SIG-M5 treated with dmso at 0.1 percent for 504 hours (cell line): Measurements from ENCODE around the gene RMDN2.
A peak's percentile ranks its signal among the peaks of the same experiment; 100 is the strongest.
"Not testable (repeated sequence)": the region's sequence is repeated elsewhere in the genome, so short reads cannot be mapped to it uniquely, and the experiment has no call there.

Source experiments
- DNase-seq: peaks from one replicate; lab custom pipeline; 2025; ENCODE audit not compliant: unreplicated experiment; lab: John Stamatoyannopoulos, UW

Gene RMDN2

DNA sequence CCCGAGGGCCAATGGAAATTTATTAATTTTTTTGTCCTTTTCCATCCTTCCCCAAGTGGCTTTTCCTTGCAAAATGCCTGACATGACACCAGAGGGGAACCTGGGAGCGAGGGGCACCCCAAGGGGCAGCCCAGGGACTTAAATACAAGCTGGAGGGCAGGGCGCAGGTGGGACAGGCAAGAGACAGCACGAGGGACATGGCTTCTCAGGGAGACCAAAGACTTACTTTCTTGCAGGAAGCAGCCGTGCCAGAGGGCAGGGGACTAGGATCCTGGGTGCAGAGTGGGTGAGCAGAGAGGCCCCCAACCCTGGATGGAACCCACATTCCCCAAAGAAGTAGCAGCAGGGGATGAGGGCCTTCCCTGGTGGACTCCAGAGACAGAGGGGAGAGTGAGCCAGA, 5.3 kb downstream of the RMDN2 start:
- DNase-seq, result not testable (repeated sequence)

DNA sequence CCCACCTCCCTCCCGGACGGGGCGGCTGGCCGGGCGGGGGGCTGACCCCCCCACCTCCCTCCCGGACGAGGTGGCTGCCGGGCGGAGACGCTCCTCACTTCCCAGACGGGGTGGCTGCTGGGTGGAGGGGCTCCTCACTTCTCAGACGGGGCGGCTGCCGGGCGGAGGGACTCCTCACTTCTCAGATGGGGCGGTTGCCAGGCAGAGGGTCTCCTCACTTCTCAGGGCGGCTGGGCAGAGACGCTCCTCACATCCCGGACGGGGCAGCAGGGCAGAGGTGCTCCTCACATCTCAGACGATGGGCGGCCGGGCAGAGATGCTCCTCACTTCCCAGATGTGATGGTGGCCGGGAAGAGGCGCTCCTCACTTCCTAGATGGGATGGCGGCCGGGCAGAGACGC, 7.8 kb downstream of the RMDN2 start:
- DNase-seq, result not testable (repeated sequence)

DNA sequence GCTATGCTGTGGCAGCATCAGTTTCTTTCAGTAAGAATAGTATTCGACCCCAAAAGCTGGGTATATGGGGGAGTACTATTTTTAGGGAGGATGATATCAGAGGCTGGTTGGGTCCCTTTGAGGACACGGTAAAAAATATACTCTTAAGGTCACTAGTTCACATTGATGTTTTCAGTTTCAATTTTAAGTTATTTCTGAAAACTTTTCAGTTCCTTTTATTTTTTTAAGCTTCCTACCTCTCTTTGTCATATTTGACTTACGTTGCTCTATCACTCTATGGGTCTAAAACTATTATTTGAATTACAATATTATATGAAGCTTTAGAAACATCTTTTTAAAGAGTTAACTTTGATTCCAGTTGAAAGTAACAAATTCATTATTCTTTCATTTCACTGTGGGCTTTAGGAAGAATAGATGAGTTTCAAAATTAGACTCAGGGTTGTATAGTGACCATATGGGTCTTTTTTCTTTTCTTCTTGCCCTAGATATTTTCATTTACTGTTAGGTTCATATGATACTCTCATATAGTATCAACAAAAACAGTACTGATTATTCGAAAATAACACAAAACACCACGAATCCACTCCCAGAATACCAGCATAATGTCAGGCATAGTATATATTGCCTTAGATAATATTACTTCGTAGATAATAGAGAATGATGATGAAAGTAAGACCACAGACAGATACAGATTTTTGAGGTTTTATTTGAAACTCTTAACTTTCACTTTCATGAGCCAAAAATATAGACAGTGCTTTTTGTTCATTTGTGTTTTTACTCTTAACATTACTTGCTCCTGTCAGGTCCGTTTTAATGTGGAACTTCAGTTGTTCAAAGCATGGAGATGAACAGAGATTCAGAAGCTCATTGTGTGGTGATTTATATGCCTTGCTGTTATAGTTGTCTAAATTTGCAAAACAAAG, 9.8 kb downstream of the RMDN2 start:
- peak; percentile 62 for DNase-seq

DNA sequence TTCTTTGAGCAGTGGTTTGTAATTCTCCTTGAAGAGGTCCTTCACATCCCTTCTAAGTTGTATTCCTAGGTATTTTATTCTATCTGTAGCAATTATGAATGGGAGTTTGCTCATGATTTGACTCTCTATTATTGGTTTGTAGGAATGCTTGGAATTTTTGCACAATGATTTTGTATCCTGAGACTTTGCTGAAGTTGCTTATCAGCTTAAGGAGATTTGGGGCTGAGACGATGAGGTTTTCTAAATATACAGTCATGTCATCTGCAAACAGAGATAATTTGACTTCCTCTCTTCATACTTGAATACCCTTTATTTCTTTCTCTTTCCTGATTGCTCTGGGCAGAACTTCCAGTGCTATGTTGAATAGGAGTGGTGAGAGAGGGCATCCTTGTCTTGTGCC, 12.5 kb downstream of the RMDN2 start:
- not testable (repeated sequence) for DNase-seq

DNA sequence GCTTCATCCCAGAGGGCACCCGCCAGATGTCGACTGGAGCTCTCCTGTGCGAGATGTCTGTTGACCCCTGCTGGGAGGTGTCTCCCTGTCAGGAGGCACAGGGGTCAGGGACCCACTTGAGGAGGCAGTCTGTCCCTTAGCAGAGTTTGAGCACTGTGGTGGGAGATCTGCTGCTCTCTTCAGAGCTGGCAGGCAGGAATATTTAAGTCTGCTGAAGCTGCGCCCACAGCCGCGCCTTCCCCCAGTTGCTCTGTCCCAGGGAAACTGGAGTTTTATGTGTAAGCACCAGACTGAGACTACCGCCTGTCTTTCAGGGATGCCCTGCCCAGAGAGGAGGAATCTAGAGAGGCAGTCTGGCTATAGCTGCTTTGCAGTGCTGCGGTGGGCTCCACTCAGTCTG, 16.2 kb downstream of the RMDN2 start:
- DNase-seq, result not testable (repeated sequence)

DNA sequence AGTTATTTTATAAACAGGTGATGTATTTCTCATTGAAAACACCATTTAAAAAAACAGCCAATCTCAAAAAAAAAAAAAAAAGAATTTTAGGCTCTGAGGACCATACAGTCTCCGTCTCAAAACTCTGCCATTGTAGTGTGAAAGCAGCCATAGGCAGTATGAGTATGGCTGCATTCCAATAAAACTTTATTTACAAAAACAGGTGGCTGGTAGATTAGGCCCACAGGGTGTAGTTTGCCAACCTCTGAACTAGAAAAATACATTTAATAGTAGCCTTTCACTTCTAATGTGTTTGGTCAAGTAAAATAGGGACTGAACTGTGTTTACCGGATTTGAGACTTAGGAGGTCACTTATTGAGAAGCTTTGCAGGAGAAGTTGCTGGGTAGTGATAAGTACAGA, 19.2 kb downstream of the RMDN2 start:
- DNase-seq, result no peak

DNA sequence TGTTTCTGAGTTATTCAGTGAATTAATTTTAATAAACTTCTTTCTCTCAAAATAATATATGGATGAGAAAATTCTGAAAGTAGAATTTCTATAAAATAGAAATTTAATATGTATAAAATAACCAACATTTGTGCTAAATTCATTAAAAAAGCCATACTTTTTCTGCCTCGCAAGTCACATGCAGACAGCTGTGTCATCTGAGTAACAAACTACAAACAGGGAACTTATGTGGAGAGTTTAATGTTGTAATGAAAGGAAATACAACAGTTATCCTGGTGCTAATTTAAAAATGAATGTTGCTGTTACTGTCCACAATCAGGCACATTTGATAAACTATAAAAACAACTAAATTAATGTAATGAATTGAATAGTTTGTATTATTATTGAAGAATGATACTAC, 22.2 kb downstream of the RMDN2 start:
- no peak for DNase-seq

DNA sequence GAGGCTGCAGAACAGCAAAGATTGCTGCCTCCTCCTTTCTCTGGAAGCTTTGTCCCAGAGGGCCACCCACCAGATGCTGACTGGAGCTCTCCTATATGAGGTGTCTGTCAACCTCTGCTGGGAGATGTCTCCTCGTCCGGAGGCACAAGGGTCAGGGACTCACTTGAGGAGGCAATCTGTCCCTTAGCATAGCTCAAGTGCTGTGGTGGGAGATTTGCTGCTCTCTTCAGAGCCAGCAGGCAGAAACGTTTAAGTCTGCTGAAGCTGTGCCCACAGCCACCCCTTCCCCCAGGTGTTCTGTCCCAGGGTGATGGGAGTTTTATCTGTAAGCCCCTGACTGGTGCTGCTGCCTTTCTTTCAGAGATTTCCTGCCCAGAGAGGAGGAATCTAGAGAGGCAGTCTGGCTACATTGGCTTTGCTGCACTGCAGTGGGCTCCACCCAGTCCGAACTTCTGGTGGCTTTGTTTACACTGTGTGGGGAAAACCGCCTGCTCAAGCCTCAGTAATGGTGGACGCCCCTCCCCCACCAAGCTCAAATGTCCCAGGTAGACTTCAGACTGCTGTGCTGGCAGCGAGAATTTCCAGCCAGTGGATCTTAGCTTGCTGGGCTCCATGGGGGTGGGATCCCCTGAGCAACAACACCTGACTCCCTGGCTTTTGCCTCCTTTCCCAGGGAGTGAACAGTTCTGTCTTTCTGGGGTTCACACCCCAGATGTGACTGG, 37.1 kb downstream of the RMDN2 start:
- DNase-seq, result not testable (repeated sequence)

DNA sequence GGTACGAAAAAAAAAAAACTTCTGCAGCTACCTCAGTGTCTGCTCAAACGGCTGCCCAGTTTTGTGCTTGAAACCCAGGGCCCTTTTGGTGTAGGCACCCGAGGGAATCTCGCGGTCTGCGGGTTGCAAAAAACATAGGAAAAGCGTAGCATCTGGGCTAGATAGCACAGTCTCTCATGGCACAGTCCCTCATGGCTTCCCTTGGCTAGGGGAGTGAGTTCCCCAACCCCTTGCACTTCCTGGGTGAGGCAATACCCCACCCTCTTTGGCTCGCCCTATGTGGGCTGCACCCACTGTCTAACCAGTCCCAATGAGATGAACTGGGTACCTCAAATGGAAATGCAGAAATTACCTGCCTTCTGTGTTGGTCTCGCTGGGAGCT, 37.6 kb downstream of the RMDN2 start:
- DNase-seq, result not testable (repeated sequence)

DNA sequence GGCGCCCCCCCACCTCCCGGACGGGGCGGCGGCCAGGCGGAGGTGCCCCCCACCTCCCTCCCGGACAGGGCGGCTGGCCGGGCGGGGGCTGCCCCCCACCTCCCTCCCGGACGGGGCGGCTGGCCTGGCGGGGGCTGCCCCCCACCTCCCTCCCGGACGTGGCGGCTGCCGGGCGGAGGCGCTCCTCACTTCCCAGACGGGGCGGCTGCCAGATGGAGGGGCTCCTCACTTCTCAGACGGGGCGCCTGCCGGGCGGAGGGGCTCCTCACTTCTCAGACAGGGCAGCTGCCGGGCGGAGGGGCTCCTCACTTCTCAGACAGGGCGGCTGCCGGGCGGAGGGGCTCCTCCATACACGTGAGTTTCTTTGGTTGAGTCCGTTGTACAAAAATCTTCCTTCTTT, 38.8 kb downstream of the RMDN2 start:
- DNase-seq, result not testable (repeated sequence)

DNA sequence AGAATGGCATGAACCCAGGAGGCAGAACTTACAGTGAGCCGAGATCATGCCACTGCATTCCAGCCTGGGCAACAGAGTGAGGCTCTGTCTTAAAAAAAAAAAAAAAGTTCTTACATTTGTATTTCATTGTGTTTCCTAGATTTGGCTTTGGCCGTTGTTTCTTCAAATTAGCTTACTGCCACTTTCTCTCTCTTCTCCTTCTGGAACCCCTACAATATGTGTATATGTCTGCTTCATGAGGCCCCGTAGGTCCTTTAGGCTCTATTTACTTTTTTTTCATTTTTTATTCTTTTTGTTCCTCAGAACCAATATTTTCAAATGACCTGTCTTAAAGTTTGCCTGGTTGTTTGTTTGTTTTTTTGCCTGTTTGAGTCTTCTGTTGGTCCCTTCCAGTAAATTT, 41.2 kb downstream of the RMDN2 start:
- no peak for DNase-seq

DNA sequence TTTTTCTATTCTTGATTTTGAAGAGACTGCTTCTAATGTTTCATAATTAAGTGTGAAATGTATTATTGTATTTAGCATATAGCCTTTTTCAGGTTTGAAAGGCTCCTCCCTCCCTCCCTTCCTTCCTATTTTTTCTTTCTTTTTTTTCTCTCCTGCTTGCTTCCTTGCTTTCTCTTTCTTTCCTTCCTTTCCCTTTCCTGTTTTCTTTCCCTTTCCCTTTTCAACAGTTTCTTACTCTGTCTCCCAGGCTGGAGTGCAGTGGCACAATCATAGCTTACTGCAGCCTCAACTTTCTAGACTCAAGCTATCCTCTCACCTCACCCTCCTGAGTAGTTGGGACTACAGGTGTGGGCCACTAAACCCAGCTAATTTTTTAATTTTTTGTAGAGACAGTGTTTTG, 44.6 kb downstream of the RMDN2 start:
- no peak for DNase-seq

DNA sequence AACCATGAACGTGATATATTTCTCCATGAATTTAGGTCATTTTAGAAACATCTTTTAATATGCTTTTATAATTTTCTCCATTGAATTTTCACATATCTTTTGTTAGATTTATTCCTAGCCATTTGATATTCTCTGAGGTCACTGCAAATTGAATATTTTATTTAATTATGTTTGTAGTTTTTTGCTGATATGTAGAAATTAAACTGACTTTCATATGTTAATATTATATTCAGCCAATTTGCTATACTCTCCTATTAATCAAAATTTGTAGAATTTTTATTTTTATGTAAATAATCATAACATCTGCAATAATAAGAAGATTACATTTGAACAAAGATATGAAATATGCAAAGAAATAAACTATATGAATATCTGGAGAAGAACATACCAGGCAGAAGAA, 46.9 kb downstream of the RMDN2 start:
- no peak for DNase-seq

DNA sequence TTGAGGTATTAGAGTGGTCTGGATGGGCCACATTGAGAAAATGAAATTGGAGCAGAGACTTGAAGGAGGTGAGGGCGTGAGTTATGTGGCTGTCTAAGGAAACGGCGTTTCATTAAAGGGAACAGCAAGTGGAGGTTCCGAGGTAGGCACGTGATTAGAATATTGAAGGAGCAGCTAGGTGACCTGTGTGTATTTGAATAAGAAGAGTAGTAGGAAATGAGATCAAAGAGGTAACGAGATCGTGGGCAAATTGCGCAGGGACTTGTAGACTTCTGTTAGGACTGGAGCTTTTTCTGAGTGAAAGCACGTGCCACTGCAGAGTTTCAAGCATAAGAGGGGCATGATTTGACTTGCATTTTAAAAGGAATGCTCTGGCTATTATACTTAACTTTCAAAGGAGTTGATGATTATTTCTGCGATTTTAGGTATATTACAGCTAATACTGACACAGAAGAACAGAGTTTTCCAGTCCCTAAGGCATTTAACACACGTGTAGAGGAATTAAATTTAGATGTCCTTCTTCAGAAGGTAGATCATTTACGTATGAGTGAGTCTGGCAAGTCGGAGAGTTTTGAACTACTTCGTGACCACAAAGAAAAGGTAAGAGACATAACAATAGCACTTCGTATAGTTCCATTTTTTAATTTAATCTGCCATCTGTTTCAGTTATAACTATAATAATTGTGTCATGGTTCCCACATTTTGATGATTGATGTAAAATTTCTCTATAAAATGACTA, 48.7 kb downstream of the RMDN2 start:
- no peak for DNase-seq

DNA sequence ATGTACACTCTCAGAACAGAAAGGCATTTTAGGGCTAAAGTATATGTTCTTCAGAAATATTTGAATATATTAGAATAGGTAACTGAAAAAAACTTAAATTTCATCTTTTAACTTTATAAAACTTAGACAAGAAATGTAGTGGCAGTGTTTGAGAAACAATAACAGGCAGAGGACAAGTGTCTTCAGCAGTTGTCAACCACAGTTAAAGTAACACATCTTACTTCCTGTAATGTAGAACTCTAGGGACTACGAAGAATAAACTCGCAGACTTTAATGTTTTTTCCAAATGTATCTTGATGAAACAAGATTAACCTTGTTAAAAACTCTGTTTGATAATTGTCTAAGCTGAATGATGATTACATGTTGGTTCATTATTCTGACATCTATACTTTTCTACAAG, 50.7 kb downstream of the RMDN2 start:
- no peak for DNase-seq

DNA sequence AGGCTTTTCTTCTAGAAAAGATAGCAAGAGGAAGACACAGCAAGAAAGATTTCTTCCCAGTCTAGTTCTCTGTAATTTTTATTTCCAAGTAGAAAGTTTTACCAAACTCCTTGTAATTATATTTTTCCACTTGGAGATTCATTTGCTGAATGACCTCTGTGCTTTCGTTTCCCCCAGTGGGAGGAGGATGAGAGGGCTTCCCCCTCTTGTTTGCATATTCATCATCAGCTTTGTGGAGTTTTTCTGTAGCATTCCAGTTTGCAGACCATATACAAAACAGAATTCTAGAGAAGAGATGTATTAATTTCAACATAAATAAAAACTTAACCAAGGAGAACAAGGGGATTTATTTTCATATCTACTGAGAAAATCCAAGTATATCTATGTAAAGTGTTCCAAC, 51.3 kb downstream of the RMDN2 start:
- DNase-seq, result no peak

DNA sequence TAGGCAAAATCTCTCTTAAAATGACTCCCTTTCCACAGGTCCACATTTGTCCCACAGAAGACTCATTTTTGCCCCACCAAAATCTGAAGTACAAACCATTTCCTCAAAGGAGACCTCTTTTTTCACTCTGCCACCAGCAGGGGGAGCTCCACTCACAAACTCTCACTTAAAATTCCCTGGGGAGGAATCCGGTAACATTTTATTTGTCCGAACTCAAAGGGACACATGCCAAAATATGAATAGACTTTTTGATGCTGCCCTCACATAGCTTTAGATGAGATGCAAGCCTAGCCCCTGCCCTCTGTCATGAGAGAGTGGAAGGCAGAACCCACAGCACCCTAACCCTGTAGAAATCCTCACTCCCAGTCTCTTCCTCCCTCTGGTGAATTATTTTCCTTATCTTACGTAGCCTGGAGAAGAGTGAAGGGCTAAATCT, 57.1 kb downstream of the RMDN2 start:
- peak; percentile 31 for DNase-seq

DNA sequence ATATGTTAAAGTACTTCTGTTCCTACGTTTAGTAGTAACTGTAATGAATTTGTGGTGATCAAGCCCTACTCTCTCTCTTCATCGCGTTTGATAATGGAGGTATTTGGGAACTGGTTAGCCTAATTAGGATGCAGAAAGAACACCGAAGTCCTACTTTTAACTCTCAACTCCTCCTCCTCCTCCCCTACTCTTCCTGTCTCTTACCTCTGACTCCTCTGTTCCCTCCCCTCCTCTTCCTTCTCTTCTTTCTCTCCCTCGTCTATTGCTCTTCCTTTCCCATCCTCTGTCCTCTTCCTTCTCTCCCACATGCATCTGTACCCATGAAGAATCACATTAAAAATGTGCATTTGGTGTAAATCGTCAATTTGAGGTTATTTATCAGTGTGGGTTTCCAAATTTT, 57.8 kb downstream of the RMDN2 start:
- no peak for DNase-seq

DNA sequence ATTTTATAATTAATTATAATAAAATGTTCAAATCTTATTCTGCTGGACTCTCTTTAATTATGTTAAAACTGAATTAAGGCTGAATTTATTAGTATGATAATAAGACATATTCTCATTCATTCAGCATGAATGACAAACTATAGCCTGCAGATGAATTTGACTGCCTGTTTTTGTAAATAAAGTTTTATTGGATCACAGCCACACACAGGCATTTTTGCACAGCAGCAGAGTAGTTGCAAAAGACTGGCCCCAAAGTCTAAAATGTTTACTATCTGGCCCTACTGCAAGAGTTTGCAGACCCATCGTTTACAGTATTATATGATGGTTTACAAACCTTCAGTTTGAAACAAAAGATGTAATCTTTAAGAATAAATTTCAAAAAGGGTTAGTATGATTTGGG, 58.6 kb downstream of the RMDN2 start:
- no peak for DNase-seq

DNA sequence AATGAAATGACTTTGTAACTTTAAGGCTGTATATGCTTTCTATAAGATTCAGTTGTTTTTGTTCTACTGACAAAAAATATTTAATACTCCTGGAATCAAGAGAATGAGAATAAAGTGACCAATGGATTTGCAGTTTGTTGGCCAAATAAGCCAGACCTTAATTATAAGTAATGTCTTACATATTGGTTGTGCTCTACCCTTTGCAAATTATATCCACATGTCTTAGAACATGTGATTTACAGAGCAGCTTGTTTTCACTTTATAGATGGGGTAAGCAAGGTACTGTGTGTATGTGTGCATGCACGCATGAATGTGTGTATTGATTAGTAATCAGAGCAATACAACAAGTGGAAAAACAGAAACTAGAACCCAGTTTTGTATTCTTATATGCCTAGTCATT, 59.1 kb downstream of the RMDN2 start:
- no peak for DNase-seq

DNA sequence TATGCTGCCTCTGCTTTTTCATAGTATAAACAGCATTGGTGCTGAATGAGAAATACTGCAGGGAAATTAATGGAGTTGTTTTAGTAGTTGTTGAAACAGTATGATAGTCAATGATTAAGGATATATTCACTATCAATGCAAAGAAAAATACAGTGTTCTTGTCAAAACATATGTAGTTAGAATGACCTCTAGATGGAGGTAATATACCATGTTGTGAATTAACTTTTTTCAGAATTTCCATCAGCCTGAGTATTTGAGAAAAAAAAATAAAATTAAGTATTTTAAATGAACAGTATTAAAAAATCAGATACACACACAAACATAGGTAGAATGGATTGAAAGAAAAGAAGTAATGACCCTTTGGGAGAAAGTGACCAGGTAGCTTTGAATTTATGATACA, 59.5 kb downstream of the RMDN2 start:
- DNase-seq, result no peak

DNA sequence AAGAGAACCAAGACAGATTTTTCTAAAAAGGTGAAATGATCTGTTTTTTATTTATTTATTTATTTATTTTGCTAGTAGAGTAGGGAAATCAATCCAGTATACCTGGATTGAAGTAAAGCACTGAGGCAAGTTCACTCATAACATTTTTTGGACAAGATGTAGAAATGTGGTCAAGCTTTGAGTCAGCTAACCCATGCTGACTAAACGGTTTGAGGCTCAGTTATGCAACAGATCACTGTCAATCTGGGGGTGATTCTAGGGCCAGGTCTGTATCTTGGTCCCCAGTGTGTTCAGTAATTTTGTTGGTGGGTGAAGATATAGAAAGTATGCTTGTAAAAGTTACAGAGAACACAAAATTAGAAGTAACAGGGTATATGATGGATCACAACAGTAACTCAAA, 60.2 kb downstream of the RMDN2 start:
- peak; percentile 24 for DNase-seq
